NOMO-1 (cell line): ENCODE data around the gene DOCK11.

Source experiments
- DNase-seq, 2 experiments: peaks; one replicate each; lab custom pipeline; 2025; ENCODE audit not compliant: unreplicated experiment in 2 of 2; lab: John Stamatoyannopoulos, UW

DOCK11 gene

GRCh38 chrX:118621081-118621759, 125.6 kb downstream of the DOCK11 start:
- no peak for DNase-seq

GRCh38 chrX:118623062-118623461, 127.4 kb downstream of the DOCK11 start:
- no peak for DNase-seq

GRCh38 chrX:118626346-118626745, 130.7 kb downstream of the DOCK11 start:
- DNase-seq, result no peak

GRCh38 chrX:118627084-118627758, 131.6 kb downstream of the DOCK11 start:
- peak in 1 of 2 experiments; percentile 25 for DNase-seq

- peak; percentile 66 to 80 for DNase-seq
Measured at GRCh38 chrX:118630848-118631247, 135.2 kb downstream of the DOCK11 start.

- DNase-seq, result peak; percentile 75 to 76
Measured at GRCh38 chrX:118631586-118631985, 136.0 kb downstream of the DOCK11 start.

- peak in 1 of 2 experiments; percentile 35 for DNase-seq
Measured at GRCh38 chrX:118632862-118633261, 137.2 kb downstream of the DOCK11 start.

- DNase-seq, result no peak
Measured at GRCh38 chrX:118633530-118633929, 137.9 kb downstream of the DOCK11 start.

GRCh38 chrX:118634336-118634735, 138.7 kb downstream of the DOCK11 start:
- DNase-seq, result no peak

- DNase-seq, result no peak
Measured at GRCh38 chrX:118637997-118638396, 142.4 kb downstream of the DOCK11 start.

- peak; percentile 26 to 61 for DNase-seq
Measured at GRCh38 chrX:118644378-118644777, 148.8 kb downstream of the DOCK11 start.

- no peak for DNase-seq
Measured at GRCh38 chrX:118652717-118653116, 157.1 kb downstream of the DOCK11 start.

- DNase-seq, result peak in 1 of 2 experiments; percentile 44
Measured at GRCh38 chrX:118654331-118654730, 158.7 kb downstream of the DOCK11 start.

GRCh38 chrX:118655561-118656246, 160.1 kb downstream of the DOCK11 start:
- DNase-seq, result no peak

GRCh38 chrX:118657413-118657812, 161.8 kb downstream of the DOCK11 start:
- no peak for DNase-seq

GRCh38 chrX:118660085-118660484, 164.5 kb downstream of the DOCK11 start:
- no peak for DNase-seq

GRCh38 chrX:118665204-118665603, 169.6 kb downstream of the DOCK11 start:
- DNase-seq, result no peak

GRCh38 chrX:118666521-118666920, 170.9 kb downstream of the DOCK11 start:
- no peak for DNase-seq

GRCh38 chrX:118669435-118669834, 173.8 kb downstream of the DOCK11 start:
- DNase-seq, result no peak

- peak in 1 of 2 experiments; percentile 19 for DNase-seq
Measured at GRCh38 chrX:118675326-118675965, 179.8 kb downstream of the DOCK11 start.

- no peak for DNase-seq
Measured at GRCh38 chrX:118675966-118676349, 180.3 kb downstream of the DOCK11 start.
